Breast epithelium (tissue), 4 donors: ENCODE measurements around the gene TRAPPC6A. TPM values are rescaled to one million over a fixed set of nuclear protein-coding genes. Genes with fewer than 3 reads are reported as not detected.

Experiments
- DNase-seq, 2 donors: peaks; one replicate each; pipeline ENCODE4 v3.0.0-alpha.2; 2019; ENCODE audit warnings: low spot score in 2 of 2
- H3K27ac ChIP-seq, 2 donors: fragments of 200-600 bp; sonication (generic) in 1 of 2; one replicate each; pipeline ENCODE4 v1.5.1; 2016 to 2019; ENCODE audit warnings: mild to moderate bottlenecking in 1 of 2
- H3K27me3 ChIP-seq, 2 donors: fragments of 200-600 bp; sonication (generic) in 1 of 2; one replicate each; pipeline versions ENCODE4 v1.5.1 to v1.6.0; 2017 to 2019; ENCODE audit warnings: control low read depth in 1 of 2, mild to moderate bottlenecking in 1 of 2
- H3K36me3 ChIP-seq: fragments of 200-600 bp; one replicate; pipeline ENCODE4 v1.5.1; 2019
- H3K4me1 ChIP-seq, 2 donors: fragments of 200-600 bp; sonication (generic); one replicate each; pipeline ENCODE4 v1.5.1; 2016 to 2019; ENCODE audit warnings: control low read depth in 1 of 2
- H3K4me3 ChIP-seq, 3 donors: fragments of 200-600 bp; sonication (generic); 1 replicate in 2 of 3; 2 replicates in 1 of 3; pipeline ENCODE4 v1.5.1; 2016 to 2019; ENCODE audit warnings: mild to moderate bottlenecking in 3 of 3, moderate library complexity in 2 of 3
- H3K9me3 ChIP-seq, 2 donors: fragments of 200-600 bp; sonication (generic) in 1 of 2; one replicate each; pipeline ENCODE4 v1.5.1; 2016 to 2019; ENCODE audit warnings: control low read depth in 1 of 2
- POLR2A ChIP-seq: fragments of 450-650 bp; IDR thresholded peaks from one replicate; pipeline ENCODE4 v1.6.1; 2016; ENCODE audit warnings: antibody characterized with exemption, mild to moderate bottlenecking, moderate library complexity
- POLR2AphosphoS5 ChIP-seq, 3 donors: sonication (generic); formaldehyde crosslinking; IDR thresholded peaks; one replicate each; pipeline ENCODE4 v1.6.1; 2017; ENCODE audit warnings: antibody characterized with exemption in 3 of 3
- intact Hi-C: fragments of 100-400 bp; cut with DNase I; formaldehyde crosslinking; loops from one replicate; pipeline ENCODE4 v1.15.1; 2023; ENCODE audit warnings: low total_unique reads
- total RNA-seq, 3 donors: library from RNA; depleted of rRNA; stranded (reverse); fragments of >200 nt; gene quantifications; one replicate each; pipeline ENCODE4 v1.1.0, GENCODE V29; 2016
- TF ChIP-seq, protein P1 (sequence below), 3 donors: fragments of 450-650 bp; IDR thresholded peaks; one replicate each; pipeline ENCODE4 v1.5.1; 2016 to 2017; ENCODE audit warnings: antibody characterized with exemption in 3 of 3, mild to moderate bottlenecking in 3 of 3, moderate library complexity in 3 of 3

TRAPPC6A gene
- total RNA-seq, 3 donors from 2014 or later: 29.5 to 54.4 (median 34.7) TPM

DNA sequence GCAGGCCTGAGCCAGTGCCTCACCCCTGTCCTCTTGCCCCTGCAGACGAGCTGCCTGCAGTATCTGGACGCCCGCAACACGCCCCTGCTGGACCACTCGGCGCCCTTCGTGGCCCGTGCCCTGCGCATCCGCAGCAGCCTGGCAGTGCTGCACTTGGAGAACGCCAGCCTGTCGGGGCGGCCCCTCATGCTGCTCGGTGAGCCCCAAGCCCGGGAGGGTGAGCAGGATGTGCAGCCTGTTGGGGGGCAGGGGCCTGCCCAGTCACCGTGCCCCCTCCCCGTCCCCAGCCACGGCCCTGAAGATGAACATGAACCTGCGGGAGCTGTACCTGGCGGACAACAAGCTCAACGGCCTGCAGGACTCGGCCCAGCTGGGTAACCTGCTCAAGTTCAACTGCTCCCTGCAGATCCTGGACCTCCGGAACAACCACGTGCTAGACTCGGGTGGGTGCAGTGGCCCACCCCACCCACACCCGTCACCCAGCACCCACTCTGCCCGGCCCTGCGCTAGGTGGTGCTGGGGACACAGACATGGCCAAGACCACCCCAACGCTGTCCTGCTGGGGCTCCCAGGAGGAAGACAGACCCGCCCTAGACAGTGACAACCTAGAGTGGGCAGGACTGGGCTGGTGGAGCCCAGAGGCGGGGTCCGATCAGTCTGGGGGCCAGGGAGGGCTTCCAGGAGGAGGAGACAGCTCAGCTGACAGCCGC lies 35.9 kb downstream of the TRAPPC6A start:
- H3K36me3 ChIP-seq: no peaks in the 10 kb centered on the region
- TF ChIP-seq POLR2A (no peak), POLR2AphosphoS5 (IDR thresholded peaks at IDR 0.05) (no peak)
- TF ChIP-seq, protein P1, sequence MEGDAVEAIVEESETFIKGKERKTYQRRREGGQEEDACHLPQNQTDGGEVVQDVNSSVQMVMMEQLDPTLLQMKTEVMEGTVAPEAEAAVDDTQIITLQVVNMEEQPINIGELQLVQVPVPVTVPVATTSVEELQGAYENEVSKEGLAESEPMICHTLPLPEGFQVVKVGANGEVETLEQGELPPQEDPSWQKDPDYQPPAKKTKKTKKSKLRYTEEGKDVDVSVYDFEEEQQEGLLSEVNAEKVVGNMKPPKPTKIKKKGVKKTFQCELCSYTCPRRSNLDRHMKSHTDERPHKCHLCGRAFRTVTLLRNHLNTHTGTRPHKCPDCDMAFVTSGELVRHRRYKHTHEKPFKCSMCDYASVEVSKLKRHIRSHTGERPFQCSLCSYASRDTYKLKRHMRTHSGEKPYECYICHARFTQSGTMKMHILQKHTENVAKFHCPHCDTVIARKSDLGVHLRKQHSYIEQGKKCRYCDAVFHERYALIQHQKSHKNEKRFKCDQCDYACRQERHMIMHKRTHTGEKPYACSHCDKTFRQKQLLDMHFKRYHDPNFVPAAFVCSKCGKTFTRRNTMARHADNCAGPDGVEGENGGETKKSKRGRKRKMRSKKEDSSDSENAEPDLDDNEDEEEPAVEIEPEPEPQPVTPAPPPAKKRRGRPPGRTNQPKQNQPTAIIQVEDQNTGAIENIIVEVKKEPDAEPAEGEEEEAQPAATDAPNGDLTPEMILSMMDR (IDR thresholded peaks at IDR 0.05): no peak
- H3K4me3 ChIP-seq: no peak overlapping the region
- no peaks in the 10 kb centered on the region for H3K4me1 ChIP-seq
- DNase-seq: no peak
- H3K27me3 ChIP-seq: no peaks in the 10 kb centered on the region
- no peak overlapping the region for H3K27ac ChIP-seq
- no peaks in the 10 kb centered on the region for H3K9me3 ChIP-seq
- intact Hi-C loops: no loop called here

DNA sequence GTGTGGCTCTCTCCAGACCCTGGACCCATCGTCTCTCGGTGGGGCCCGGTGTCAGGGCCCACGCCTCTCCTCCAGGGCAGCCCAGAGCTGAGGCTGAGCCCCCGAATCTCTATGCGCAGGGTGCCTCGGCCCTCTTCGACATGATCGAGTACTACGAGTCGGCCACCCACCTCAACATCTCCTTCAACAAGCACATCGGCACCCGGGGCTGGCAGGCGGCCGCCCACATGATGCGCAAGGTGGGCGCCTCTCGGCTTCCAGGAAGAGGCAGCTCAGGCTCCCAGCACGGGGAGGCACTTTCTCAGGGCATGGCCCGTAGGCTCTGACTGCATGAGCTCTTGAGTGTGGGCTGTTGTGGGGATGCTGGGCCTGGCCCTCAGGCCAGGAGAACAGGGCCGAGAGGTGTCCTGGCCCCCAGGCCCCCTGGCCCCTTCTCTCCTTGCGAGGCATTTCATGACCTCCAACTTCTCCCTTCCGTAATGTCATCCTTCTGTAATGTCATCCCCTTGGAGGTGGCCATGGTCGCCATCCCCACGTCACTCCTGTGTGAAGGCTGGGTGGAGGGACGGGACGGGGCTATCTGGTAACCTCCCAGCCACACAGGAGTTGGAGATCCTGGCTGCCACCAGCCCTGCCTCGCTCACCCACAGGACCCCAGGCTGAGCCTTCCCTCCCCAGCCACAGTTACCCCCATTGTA lies 36.7 kb downstream of the TRAPPC6A start:
- Histone ChIP-seq H3K4me1 (no peaks in the 10 kb centered on the region), H3K27me3 (no peaks in the 10 kb centered on the region), H3K9me3 (no peaks in the 10 kb centered on the region), H3K36me3 (no peaks in the 10 kb centered on the region), H3K27ac (no peak overlapping the region), H3K4me3 (no peak overlapping the region)
- no peak for DNase-seq
- intact Hi-C loops: no loop called here
- no peak for TF ChIP-seq POLR2A
- no peak for TF ChIP-seq POLR2AphosphoS5 (IDR thresholded peaks at IDR 0.05)

GRCh38 chr19:45140533-45140932 lies 37.5 kb downstream of the TRAPPC6A start:
- Histone ChIP-seq H3K27ac (no peak overlapping the region), H3K4me1 (no peaks in the 10 kb centered on the region), H3K27me3 (no peaks in the 10 kb centered on the region), H3K9me3 (no peaks in the 10 kb centered on the region), H3K36me3 (no peaks in the 10 kb centered on the region), H3K4me3 (no peak overlapping the region)
- TF ChIP-seq, protein P1 (IDR thresholded peaks at IDR 0.05): no peak
- no peak for TF ChIP-seq POLR2A
- intact Hi-C loops: no loop called here
- DNase-seq: no peak

- H3K9me3 ChIP-seq: no peaks in the 10 kb centered on the region
- no peak overlapping the region for H3K27ac ChIP-seq
- no peak overlapping the region for H3K4me3 ChIP-seq
- intact Hi-C loops: no loop called here
- TF ChIP-seq, protein P1 (IDR thresholded peaks at IDR 0.05): no peak
- TF ChIP-seq POLR2A: no peak
- TF ChIP-seq POLR2AphosphoS5 (IDR thresholded peaks at IDR 0.05): no peak
- no peaks in the 10 kb centered on the region for H3K36me3 ChIP-seq
- no peak for DNase-seq
- no peaks in the 10 kb centered on the region for H3K27me3 ChIP-seq
- H3K4me1 ChIP-seq: no peaks in the 10 kb centered on the region
These were observed 37.9 kb downstream of the TRAPPC6A start for GRCh38 chr19:45140144-45140503.

DNA sequence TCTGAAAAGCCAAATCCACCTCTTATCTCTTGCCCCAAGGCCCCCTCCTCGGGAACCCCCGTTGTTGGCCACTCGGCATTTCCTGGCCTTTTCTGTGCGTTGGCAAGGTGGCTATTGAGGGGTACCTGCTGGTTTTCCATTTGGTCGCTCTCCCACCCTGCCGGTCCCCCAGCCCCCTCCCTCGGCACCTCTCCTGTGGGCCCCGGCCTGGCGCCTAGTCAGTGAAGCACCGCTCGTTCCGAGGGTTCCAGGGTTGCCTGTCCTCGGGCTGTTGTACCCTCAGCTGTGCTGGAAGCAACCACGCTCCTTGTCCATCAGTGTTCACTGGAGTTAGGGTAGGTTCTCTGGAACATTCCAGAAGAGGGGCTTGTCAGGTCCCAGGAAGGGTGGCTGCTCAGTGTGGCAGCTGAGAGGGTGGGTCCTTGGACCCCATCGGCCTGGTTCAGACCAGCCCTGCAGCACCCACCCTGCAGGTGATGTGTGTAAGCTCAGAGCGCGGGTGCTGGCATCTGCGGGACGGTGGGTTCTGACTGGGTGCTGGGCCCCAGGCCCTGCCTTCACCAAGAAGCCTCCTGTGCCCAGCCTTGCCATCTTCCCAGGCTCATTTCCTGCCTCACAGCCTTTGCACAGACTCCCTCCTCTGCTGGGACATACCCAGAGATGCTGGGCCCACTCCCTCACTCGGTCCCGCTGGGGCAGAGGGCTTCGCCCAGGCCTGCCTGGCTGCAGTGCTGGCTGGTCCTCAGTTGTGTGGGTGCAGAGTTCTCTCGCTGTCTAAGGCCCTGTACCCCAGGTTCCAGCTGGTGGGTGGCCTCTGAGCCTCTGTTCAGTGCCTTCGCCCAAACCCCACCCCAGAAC lies 38.5 kb downstream of the TRAPPC6A start:
- no peak overlapping the region for H3K27ac ChIP-seq

More for the DNA sequence above, 38.5 kb downstream of the TRAPPC6A start:
- TF ChIP-seq POLR2A: no peak
- TF ChIP-seq, protein P1 (IDR thresholded peaks at IDR 0.05): no peak
- TF ChIP-seq POLR2AphosphoS5 (IDR thresholded peaks at IDR 0.05): no peak
- Histone ChIP-seq H3K27me3 (no peaks in the 10 kb centered on the region), H3K4me3 (no peak overlapping the region), H3K4me1 (no peaks in the 10 kb centered on the region), H3K9me3 (no peaks in the 10 kb centered on the region), H3K36me3 (no peaks in the 10 kb centered on the region)
- intact Hi-C loops: no loop called here
- no peak for DNase-seq
